Right atrium auricular region (tissue), 2 donors: ENCODE data around the gene EIF4E3. TPM values are rescaled to one million over a fixed set of nuclear protein-coding genes. Genes with fewer than 3 reads are reported as not detected.

Experiments
- DNase-seq: peaks from one replicate; pipeline ENCODE4 v3.0.0-alpha.2; 2019; ENCODE audit warnings: low spot score
- H3K27ac ChIP-seq, 2 donors: fragments of 200-600 bp; sonication (generic); 1 replicate in 1 of 2; 2 replicates in 1 of 2; pipeline ENCODE4 v1.5.1; 2016 to 2019
- H3K27me3 ChIP-seq, 2 donors: fragments of 200-600 bp; sonication (generic); one replicate each; pipeline versions ENCODE4 v1.5.1 to v1.6.0; 2017 to 2019
- H3K36me3 ChIP-seq: fragments of 200-600 bp; sonication (generic); one replicate; pipeline ENCODE4 v1.5.1; 2016
- H3K4me1 ChIP-seq, 2 donors: fragments of 200-600 bp; sonication (generic); one replicate each; pipeline versions ENCODE4 v1.5.1 to v1.6.0; 2017 to 2019
- H3K4me3 ChIP-seq, 2 donors: fragments of 200-600 bp; sonication (generic); 1 replicate in 1 of 2; 2 replicates in 1 of 2; pipeline ENCODE4 v1.5.1; 2017 to 2019; ENCODE audit warnings: mild to moderate bottlenecking in 1 of 2, moderate library complexity in 1 of 2
- H3K9me3 ChIP-seq, 2 donors: fragments of 200-600 bp; sonication (generic); one replicate each; pipeline ENCODE4 v1.5.1; 2019
- total RNA-seq, 2 donors: library from RNA; depleted of rRNA; stranded (reverse); fragments of >200 nt; gene quantifications; one replicate each; pipeline ENCODE4 v1.1.0, GENCODE V29; 2016
- TF ChIP-seq, protein P1 (sequence below), 2 donors: fragments of 200-600 bp; sonication (generic); IDR thresholded peaks; one replicate each; pipeline ENCODE4 v1.5.1; 2019; ENCODE audit warnings: antibody characterized with exemption in 2 of 2

The EIF4E3 gene
- total RNA-seq, 2 donors from 2014 or later, result 18.2 to 23.3 TPM

DNA sequence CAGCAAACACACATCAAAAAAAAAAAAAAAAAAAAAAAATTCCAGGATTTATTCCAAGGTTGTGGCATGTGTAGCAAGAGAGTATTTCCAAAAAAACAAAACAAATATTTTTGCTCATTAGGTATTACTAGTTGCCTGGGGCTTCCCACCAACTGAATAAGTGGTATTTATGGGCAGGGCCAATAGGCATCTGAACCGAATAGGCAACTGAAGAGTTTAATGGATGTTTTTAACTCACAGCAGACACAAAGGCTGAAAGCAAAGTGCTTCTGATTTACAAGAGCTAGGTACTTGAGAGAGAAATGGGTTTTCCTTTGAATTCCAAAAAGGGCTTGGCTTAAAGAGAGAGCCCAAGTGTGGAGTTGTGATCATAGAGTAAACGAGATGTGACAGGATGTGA is 21.4 kb downstream of the EIF4E3 start:
- H3K36me3 ChIP-seq, result no peaks in the 10 kb centered on the region
- no peak overlapping the region for H3K4me3 ChIP-seq
- H3K9me3 ChIP-seq, result no peaks in the 10 kb centered on the region
- no peak overlapping the region for H3K27ac ChIP-seq
- H3K4me1 ChIP-seq, result peaks cover 0 to 5% of the 10 kb centered on the region in 2 donors
- H3K27me3 ChIP-seq, result no peaks in the 10 kb centered on the region
- DNase-seq, result no peak
- TF ChIP-seq, protein P1, sequence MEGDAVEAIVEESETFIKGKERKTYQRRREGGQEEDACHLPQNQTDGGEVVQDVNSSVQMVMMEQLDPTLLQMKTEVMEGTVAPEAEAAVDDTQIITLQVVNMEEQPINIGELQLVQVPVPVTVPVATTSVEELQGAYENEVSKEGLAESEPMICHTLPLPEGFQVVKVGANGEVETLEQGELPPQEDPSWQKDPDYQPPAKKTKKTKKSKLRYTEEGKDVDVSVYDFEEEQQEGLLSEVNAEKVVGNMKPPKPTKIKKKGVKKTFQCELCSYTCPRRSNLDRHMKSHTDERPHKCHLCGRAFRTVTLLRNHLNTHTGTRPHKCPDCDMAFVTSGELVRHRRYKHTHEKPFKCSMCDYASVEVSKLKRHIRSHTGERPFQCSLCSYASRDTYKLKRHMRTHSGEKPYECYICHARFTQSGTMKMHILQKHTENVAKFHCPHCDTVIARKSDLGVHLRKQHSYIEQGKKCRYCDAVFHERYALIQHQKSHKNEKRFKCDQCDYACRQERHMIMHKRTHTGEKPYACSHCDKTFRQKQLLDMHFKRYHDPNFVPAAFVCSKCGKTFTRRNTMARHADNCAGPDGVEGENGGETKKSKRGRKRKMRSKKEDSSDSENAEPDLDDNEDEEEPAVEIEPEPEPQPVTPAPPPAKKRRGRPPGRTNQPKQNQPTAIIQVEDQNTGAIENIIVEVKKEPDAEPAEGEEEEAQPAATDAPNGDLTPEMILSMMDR (IDR thresholded peaks at IDR 0.05), result no peak

DNA sequence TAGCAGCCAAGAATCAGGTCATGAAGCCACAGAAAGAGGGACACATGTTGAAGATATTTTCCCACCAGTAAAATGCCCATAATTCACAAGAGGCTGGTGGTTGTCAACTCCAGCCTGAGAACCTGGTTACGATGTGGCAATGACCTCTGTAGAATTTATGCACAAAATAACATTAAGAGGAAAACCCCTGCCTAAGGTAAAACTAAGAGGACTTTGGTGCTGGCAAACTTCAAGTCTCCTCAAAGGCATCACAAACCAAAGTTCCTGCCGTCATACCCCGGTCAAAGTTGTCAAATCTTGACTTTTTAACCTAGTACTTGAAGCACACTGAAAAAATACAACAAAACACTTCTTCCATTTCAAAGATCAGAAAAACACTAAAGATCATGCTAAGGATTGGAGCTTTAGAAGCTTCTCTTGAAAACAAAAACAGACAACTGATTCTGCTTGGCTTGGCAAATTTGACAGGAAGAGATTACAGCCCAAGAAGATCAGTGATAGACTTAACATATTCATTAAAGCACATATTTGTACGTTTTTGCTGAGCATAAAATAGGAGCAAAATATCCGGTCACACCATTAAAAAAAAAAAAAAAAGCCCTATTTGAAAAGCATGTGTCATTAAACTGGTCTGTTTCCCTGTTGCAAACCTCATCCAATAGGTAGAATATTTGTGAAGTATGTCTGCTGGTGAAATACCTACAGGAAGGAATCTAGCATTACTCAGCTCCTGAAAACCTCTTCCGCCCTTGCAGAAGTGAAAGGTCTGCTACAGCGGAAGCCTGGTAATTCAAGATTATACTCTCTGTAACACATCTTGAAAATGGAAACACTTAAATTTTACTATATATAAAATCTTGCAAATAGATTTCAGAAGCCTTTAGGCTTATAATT is 22.8 kb downstream of the EIF4E3 start:
- H3K36me3 ChIP-seq, result no peaks in the 10 kb centered on the region
- H3K4me1 ChIP-seq, result no peaks in the 10 kb centered on the region
- H3K9me3 ChIP-seq, result no peaks in the 10 kb centered on the region
- H3K27ac ChIP-seq, result no peak overlapping the region
- TF ChIP-seq, protein P1 (IDR thresholded peaks at IDR 0.05), result no peak
- no peak overlapping the region for H3K4me3 ChIP-seq
- no peak for DNase-seq
- H3K27me3 ChIP-seq, result no peaks in the 10 kb centered on the region

DNA sequence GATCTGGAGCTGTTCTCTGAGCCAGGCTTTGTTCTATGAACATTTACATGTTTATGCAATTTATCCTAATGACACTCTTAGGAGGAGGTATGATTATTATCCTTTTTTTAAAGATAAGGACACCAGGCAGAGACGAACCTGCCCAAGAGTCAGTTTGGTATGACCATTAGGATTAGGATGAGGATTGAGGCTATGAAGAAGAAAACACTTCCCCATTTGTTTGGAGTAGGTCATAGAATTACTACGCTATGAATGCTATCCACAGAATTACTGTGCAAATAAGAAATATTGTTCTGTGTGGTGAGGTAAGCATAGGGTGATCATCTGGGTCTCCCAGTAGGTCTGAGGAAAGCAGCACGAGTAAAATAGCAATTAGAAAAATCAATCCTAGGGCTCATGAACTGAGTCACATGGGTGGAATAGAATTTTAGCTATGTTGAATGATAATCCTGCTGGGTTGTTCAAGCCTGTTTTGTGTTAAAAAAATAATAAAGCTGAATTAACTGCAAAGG is 23.9 kb downstream of the EIF4E3 start:
- Histone ChIP-seq H3K36me3 (no peaks in the 10 kb centered on the region), H3K27ac (no peak overlapping the region), H3K4me3 (no peak overlapping the region), H3K27me3 (no peaks in the 10 kb centered on the region), H3K9me3 (no peaks in the 10 kb centered on the region), H3K4me1 (no peaks in the 10 kb centered on the region)
- DNase-seq, result no peak
- TF ChIP-seq, protein P1 (IDR thresholded peaks at IDR 0.05), result no peak

DNA sequence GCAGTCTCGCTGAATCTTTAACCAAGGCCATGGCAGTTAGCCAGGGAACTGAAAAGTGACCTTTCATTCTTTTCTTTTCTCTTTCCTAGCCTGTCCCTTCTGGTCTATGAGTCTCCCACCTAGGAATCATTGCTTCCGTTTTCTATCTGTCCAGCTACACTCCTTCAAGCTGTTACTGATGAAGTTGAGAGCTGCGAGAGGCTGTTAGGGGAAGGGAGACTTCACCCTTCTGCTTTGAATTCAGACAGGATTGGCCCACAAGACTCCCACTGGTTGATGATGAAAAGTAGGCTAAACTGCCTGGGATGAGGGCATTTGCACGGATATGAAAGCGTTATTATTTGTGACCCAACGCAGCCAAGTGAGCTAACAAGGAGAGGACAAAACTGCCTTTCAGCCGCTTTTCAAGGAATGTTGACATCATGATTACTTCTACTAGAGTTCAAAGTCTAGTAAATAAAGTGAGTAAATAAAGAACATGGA is 30.2 kb downstream of the EIF4E3 start:
- TF ChIP-seq, protein P1 (IDR thresholded peaks at IDR 0.05), result no peak
- no peaks in the 10 kb centered on the region for H3K36me3 ChIP-seq
- DNase-seq, result no peak
- no peaks in the 10 kb centered on the region for H3K9me3 ChIP-seq
- no peak overlapping the region for H3K27ac ChIP-seq
- H3K4me3 ChIP-seq, result no peak overlapping the region
- H3K27me3 ChIP-seq, result no peaks in the 10 kb centered on the region
- peaks cover 0 to 20% of the 10 kb centered on the region in 2 donors for H3K4me1 ChIP-seq

DNA sequence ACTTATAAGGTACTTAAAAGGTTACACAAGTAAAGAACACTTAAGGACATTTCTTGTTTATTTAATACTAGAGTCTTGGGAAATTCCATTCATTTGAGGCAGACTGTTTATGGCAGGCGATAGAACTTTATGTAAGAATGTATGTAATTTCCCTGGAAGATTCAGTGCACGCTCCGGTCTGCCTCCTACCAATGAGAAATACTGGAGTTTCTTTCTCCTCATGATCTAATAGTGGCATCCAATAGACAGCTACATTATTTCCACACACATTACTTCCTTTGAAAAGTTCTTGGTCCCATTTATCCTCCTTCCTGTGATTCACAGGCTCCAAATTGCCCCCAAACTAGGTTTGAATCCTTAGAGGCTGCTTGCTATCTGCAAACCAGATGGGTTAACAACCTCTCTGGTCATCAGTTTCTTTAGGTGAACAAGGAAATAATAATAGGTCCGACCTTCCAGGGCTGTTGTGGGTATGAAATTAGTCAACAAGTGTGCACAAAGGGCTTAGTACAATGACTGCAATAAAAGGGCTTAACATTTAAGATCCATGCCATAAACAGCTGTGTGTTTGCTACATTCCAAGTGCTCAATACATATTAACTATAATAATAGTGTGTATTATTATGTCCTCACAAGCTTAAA is 30.7 kb downstream of the EIF4E3 start:
- TF ChIP-seq, protein P1 (IDR thresholded peaks at IDR 0.05), result no peak
- no peaks in the 10 kb centered on the region for H3K36me3 ChIP-seq
- no peak overlapping the region for H3K4me3 ChIP-seq
- no peaks in the 10 kb centered on the region for H3K27me3 ChIP-seq
- peaks cover 0 to 22% of the 10 kb centered on the region in 2 donors for H3K4me1 ChIP-seq
- no peak for DNase-seq
- no peaks in the 10 kb centered on the region for H3K9me3 ChIP-seq
- no peak overlapping the region for H3K27ac ChIP-seq
